ENCODE measurements around the gene ZNF26.

GRCh38 chr12:132967736-132968135 is 18.4 kb upstream of the ZNF26 start:
- TF ChIP-seq EZH2phosphoT487 (IDR thresholded peaks at IDR 0.05; ENCODE audit: low read depth) (no peak), CTCF (IDR thresholded peaks at IDR 0.05; ENCODE audit: low read depth, low read length) (no peak)
